ENCODE measurements around the gene RPA1. TPM values are rescaled to one million over a fixed set of nuclear protein-coding genes. Genes with fewer than 3 reads are reported as not detected.
A peak's percentile ranks its signal among the peaks of the same experiment; 100 is the strongest.

Gene RPA1
- total RNA-seq, 1 experiment from 2014 or later = 150 TPM

DNA sequence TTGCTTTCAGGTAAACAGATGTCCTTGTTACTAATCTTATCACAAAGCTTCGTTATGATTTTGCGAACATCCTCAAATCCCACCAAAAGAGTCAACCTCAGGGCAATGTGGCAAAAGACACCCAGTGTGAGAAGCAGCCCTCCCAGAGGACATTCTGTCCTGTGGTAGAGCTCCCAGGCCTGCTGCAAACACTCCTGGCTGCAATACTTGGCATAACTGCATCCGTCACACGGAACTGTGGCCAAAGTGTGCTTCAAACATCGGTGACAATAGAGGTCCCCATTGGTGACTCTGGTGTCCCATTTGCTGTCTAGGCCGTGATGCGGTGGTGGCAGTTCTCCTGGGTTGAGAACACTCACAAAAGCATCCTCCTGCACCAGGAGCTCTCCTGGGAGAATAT, 29.6 kb upstream of the RPA1 start:
- Histone ChIP-seq H3K9me3 (ENCODE audit: control insufficient read depth, insufficient read depth, low read depth, low read length) (no peaks in the 10 kb centered on the region), H3K27ac (ENCODE audit: low read length) (no peak overlapping the region), H3K36me3 (ENCODE audit: control insufficient read depth, insufficient read depth, low read length) (no peaks in the 10 kb centered on the region; the same call in 1 of the 2 replicates), H3K27me3 (ENCODE audit: control insufficient read depth, insufficient read depth, low read length) (no peaks in the 10 kb centered on the region), H3K4me3 (ENCODE audit: low read depth in 2 of 2, low read length in 2 of 2) (no peak overlapping the region), H3K4me1 (ENCODE audit: control insufficient read depth, insufficient read depth, low read length) (no peaks in the 10 kb centered on the region)
- ChIA-PET CTCF (no interaction called here), POLR2A (no interaction called here)
- DNase-seq (ENCODE audit: low read depth, low spot score) (no peak), ATAC-seq (no peak)
- BruUV-seq (replicated peaks) = TSS peak; percentile 62
- in situ Hi-C loops (cut with HindIII; ENCODE audit: low pct_unique_long_range_greater_than_20kb, low sequenced_read_pairs) (no loop called here), intact Hi-C loops (cut with micrococcal nuclease; ENCODE audit: unreplicated experiment) (no loop called here)
- TF ChIP-seq, protein P1, sequence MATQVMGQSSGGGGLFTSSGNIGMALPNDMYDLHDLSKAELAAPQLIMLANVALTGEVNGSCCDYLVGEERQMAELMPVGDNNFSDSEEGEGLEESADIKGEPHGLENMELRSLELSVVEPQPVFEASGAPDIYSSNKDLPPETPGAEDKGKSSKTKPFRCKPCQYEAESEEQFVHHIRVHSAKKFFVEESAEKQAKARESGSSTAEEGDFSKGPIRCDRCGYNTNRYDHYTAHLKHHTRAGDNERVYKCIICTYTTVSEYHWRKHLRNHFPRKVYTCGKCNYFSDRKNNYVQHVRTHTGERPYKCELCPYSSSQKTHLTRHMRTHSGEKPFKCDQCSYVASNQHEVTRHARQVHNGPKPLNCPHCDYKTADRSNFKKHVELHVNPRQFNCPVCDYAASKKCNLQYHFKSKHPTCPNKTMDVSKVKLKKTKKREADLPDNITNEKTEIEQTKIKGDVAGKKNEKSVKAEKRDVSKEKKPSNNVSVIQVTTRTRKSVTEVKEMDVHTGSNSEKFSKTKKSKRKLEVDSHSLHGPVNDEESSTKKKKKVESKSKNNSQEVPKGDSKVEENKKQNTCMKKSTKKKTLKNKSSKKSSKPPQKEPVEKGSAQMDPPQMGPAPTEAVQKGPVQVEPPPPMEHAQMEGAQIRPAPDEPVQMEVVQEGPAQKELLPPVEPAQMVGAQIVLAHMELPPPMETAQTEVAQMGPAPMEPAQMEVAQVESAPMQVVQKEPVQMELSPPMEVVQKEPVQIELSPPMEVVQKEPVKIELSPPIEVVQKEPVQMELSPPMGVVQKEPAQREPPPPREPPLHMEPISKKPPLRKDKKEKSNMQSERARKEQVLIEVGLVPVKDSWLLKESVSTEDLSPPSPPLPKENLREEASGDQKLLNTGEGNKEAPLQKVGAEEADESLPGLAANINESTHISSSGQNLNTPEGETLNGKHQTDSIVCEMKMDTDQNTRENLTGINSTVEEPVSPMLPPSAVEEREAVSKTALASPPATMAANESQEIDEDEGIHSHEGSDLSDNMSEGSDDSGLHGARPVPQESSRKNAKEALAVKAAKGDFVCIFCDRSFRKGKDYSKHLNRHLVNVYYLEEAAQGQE (IDR thresholded peaks at IDR 0.05; ENCODE audit: insufficient read depth in 1 of 2, low read depth in 2 of 2, low read length in 1 of 2) = no peak
- TF ChIP-seq, protein P2, sequence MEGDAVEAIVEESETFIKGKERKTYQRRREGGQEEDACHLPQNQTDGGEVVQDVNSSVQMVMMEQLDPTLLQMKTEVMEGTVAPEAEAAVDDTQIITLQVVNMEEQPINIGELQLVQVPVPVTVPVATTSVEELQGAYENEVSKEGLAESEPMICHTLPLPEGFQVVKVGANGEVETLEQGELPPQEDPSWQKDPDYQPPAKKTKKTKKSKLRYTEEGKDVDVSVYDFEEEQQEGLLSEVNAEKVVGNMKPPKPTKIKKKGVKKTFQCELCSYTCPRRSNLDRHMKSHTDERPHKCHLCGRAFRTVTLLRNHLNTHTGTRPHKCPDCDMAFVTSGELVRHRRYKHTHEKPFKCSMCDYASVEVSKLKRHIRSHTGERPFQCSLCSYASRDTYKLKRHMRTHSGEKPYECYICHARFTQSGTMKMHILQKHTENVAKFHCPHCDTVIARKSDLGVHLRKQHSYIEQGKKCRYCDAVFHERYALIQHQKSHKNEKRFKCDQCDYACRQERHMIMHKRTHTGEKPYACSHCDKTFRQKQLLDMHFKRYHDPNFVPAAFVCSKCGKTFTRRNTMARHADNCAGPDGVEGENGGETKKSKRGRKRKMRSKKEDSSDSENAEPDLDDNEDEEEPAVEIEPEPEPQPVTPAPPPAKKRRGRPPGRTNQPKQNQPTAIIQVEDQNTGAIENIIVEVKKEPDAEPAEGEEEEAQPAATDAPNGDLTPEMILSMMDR (IDR thresholded peaks at IDR 0.05) = no peak
- TF ChIP-seq SIN3A (IDR thresholded peaks at IDR 0.05; ENCODE audit: borderline replicate concordance, insufficient read depth, low read depth, low read length) = no peak
- TF ChIP-seq POLR2AphosphoS5 (IDR thresholded peaks at IDR 0.05; ENCODE audit: low read depth, low read length) = no peak
- TF ChIP-seq TCF7L2 (IDR thresholded peaks at IDR 0.05; ENCODE audit: low read depth, low read length) = no peak

GRCh38 chr17:1800712-1801111, 29.1 kb upstream of the RPA1 start:
- intact Hi-C loops (cut with micrococcal nuclease; ENCODE audit: unreplicated experiment) = no loop called here
- ChIA-PET CTCF (no interaction called here), POLR2A (no interaction called here)
- no peaks in the 10 kb centered on the region for H3K4me1 ChIP-seq (ENCODE audit: control insufficient read depth, insufficient read depth, low read length)
- no peaks in the 10 kb centered on the region for H3K9me3 ChIP-seq (ENCODE audit: control insufficient read depth, insufficient read depth, low read depth, low read length)
- DNase-seq (ENCODE audit: low read depth, low spot score) = no peak
- no peak overlapping the region for H3K4me3 ChIP-seq (ENCODE audit: low read depth in 2 of 2, low read length in 2 of 2)
- BruUV-seq (replicated peaks) = no TSS peak
- no peak for TF ChIP-seq POLR2AphosphoS5 (IDR thresholded peaks at IDR 0.05; ENCODE audit: low read depth, low read length)
- TF ChIP-seq TCF7L2 (IDR thresholded peaks at IDR 0.05; ENCODE audit: low read depth, low read length) = no peak
- TF ChIP-seq, protein P1 (IDR thresholded peaks at IDR 0.05; ENCODE audit: insufficient read depth in 1 of 2, low read depth in 2 of 2, low read length in 1 of 2) = no peak
- TF ChIP-seq, protein P2 (IDR thresholded peaks at IDR 0.05) = no peak
- TF ChIP-seq SIN3A (IDR thresholded peaks at IDR 0.05; ENCODE audit: borderline replicate concordance, insufficient read depth, low read depth, low read length) = no peak
- no peaks in the 10 kb centered on the region; the same call in 1 of the 2 replicates for H3K36me3 ChIP-seq (ENCODE audit: control insufficient read depth, insufficient read depth, low read length)
- H3K27ac ChIP-seq (ENCODE audit: low read length) = no peak overlapping the region
- in situ Hi-C loops (cut with HindIII; ENCODE audit: low pct_unique_long_range_greater_than_20kb, low sequenced_read_pairs) = no loop called here
- no peaks in the 10 kb centered on the region for H3K27me3 ChIP-seq (ENCODE audit: control insufficient read depth, insufficient read depth, low read length)
- ATAC-seq = no peak
